ENCODE results near the gene IFNAR2.

GRCh38 chr21:33208534-33208933 lies 21.2 kb upstream of the IFNAR2 start:
- TF ChIP-seq CTCF (conservative IDR thresholded peaks at IDR 0.05; ENCODE audit: low read length) (no peak), EZH2phosphoT487 (IDR thresholded peaks at IDR 0.05; ENCODE audit: borderline replicate concordance, low read depth, low read length) (no peak)

Measured in OCI-LY7 (cell line).